HG02610 (cell line): ENCODE data around the gene DCAF15.
A peak's percentile ranks its signal among the peaks of the same experiment; 100 is the strongest.

Experiments
- ATAC-seq: cut with Tn5 transposase; IDR thresholded peaks from one replicate; pipeline ENCODE4 v1.9.1; 2021; ENCODE audit warnings: mild to moderate bottlenecking, moderate library complexity; ENCODE audit not compliant: unreplicated experiment

The DCAF15 gene

GRCh38 chr19:13990085-13990484 lies 37.8 kb downstream of the DCAF15 start:
- no peak for ATAC-seq

- ATAC-seq, result no peak
Measured at GRCh38 chr19:13992025-13992424, 39.7 kb downstream of the DCAF15 start.

- no peak for ATAC-seq
Measured at GRCh38 chr19:13993590-13994300, 41.4 kb downstream of the DCAF15 start.

- no peak for ATAC-seq
Measured at GRCh38 chr19:13995017-13995728, 42.9 kb downstream of the DCAF15 start.

GRCh38 chr19:13995878-13996765 lies 43.8 kb downstream of the DCAF15 start:
- no peak for ATAC-seq

- no peak for ATAC-seq
Measured at GRCh38 chr19:13996928-13997630, 44.8 kb downstream of the DCAF15 start.

GRCh38 chr19:13997631-13997962 lies 45.3 kb downstream of the DCAF15 start:
- no peak for ATAC-seq

GRCh38 chr19:13998426-13998825 lies 46.1 kb downstream of the DCAF15 start:
- ATAC-seq, result no peak

- ATAC-seq, result no peak
Measured at GRCh38 chr19:13999085-13999484, 46.8 kb downstream of the DCAF15 start.

- ATAC-seq, result no peak
Measured at GRCh38 chr19:14000691-14001375, 48.5 kb downstream of the DCAF15 start.

- no peak for ATAC-seq
Measured at GRCh38 chr19:14002571-14003250, 50.4 kb downstream of the DCAF15 start.

- no peak for ATAC-seq
Measured at GRCh38 chr19:14003251-14004055, 51.1 kb downstream of the DCAF15 start.

GRCh38 chr19:14004619-14005348 lies 52.5 kb downstream of the DCAF15 start:
- ATAC-seq, result no peak

GRCh38 chr19:14005349-14006084 lies 53.2 kb downstream of the DCAF15 start:
- ATAC-seq, result peak; percentile 30

- peak; percentile 81 for ATAC-seq
Measured at GRCh38 chr19:14006085-14006765, 53.9 kb downstream of the DCAF15 start, which contains the start of gene RFX1. Gene RFX1 (minus strand): TSS chr19:14006320. CDS start chr19:13993843, 12,477 bp downstream.

- ATAC-seq, result peak; percentile 30
Measured at GRCh38 chr19:14006766-14007562, 54.7 kb downstream of the DCAF15 start.
